Duodenal mucosa (tissue), 2 donors: ENCODE data around the gene RTP1.
"Not testable (repeated sequence)": the region's sequence is repeated elsewhere in the genome, so short reads cannot be mapped to it uniquely, and the experiment has no call there.

ENCODE experiments used
- H3K27ac ChIP-seq: one replicate; pipeline ENCODE4 v1.7.0; 2013; ENCODE audit warnings: low read depth, low read length
- H3K27me3 ChIP-seq, 2 donors: one replicate each; pipeline ENCODE4 v1.7.0; 2013; ENCODE audit warnings: low read length in 2 of 2, control low read depth in 1 of 2; ENCODE audit not compliant: insufficient read depth in 2 of 2, control insufficient read depth in 1 of 2
- H3K36me3 ChIP-seq, 2 donors: one replicate each; pipeline ENCODE4 v1.7.0; 2013; ENCODE audit warnings: low read length in 2 of 2, control low read depth in 1 of 2; ENCODE audit not compliant: insufficient read depth in 2 of 2, control insufficient read depth in 1 of 2
- H3K4me1 ChIP-seq, 2 donors: one replicate each; pipeline ENCODE4 v1.7.0; 2013; ENCODE audit warnings: low read length in 2 of 2, control low read depth in 1 of 2; ENCODE audit not compliant: insufficient read depth in 2 of 2, control insufficient read depth in 1 of 2
- H3K4me3 ChIP-seq, 2 donors: one replicate each; pipeline ENCODE4 v1.7.0; 2013; ENCODE audit warnings: low read length in 2 of 2, low read depth in 1 of 2
- H3K9ac ChIP-seq, 2 donors: one replicate each; pipeline ENCODE4 v1.7.0; 2013; ENCODE audit warnings: low read length in 2 of 2, low read depth in 1 of 2
- H3K9me3 ChIP-seq, 2 donors: one replicate each; pipeline ENCODE4 v1.7.0; 2013; ENCODE audit warnings: low read length in 2 of 2, control low read depth in 1 of 2; ENCODE audit not compliant: control insufficient read depth in 1 of 2

The RTP1 gene

GRCh38 chr3:187197335-187197649, at the start of gene RTP1:
Gene RTP1 (plus strand): TSS chr3:187197486. CDS start chr3:187197516, 30 bp downstream.
- Histone ChIP-seq H3K4me1 (no peaks in the 10 kb centered on the region), H3K4me3 (no peak within 1 kb of the TSS), H3K36me3 (no peaks in the 10 kb centered on the region), H3K27ac (no peak within 1 kb of the TSS), H3K9me3 (no peaks in the 10 kb centered on the region), H3K27me3 (peaks cover 0 to 2% of the 10 kb centered on the region in 2 donors), H3K9ac (no peak within 1 kb of the TSS)

- H3K4me1 ChIP-seq = no peaks in the 10 kb centered on the region
- no peak overlapping the region for H3K27ac ChIP-seq
- peaks cover under 1 to 4% of the 10 kb centered on the region in 2 donors for H3K9me3 ChIP-seq
- no peaks in the 10 kb centered on the region for H3K27me3 ChIP-seq
- no peaks in the 10 kb centered on the region for H3K36me3 ChIP-seq
- H3K4me3 ChIP-seq = no peak overlapping the region
- H3K9ac ChIP-seq = no peak overlapping the region
Measured at GRCh38 chr3:187150186-187150585, 47.1 kb upstream of the RTP1 start.

GRCh38 chr3:187150599-187150998, 46.7 kb upstream of the RTP1 start:
- Histone ChIP-seq H3K36me3 (no peaks in the 10 kb centered on the region), H3K9me3 (no peaks in the 10 kb centered on the region), H3K4me3 (no peak overlapping the region), H3K4me1 (no peaks in the 10 kb centered on the region), H3K9ac (no peak overlapping the region), H3K27me3 (no peaks in the 10 kb centered on the region), H3K27ac (no peak overlapping the region)

- H3K27ac ChIP-seq = no peak overlapping the region
- H3K9me3 ChIP-seq = peaks cover 8% of the 10 kb centered on the region in 2 donors
- no peaks in the 10 kb centered on the region for H3K36me3 ChIP-seq
- H3K4me1 ChIP-seq = no peaks in the 10 kb centered on the region
- no peak overlapping the region for H3K9ac ChIP-seq
- no peaks in the 10 kb centered on the region for H3K27me3 ChIP-seq
- H3K4me3 ChIP-seq = no peak overlapping the region
Measured at GRCh38 chr3:187161556-187161955, 35.7 kb upstream of the RTP1 start.

GRCh38 chr3:187162265-187162953, 34.9 kb upstream of the RTP1 start:
- Histone ChIP-seq H3K4me1 (no peaks in the 10 kb centered on the region), H3K9ac (no peak overlapping the region), H3K27me3 (no peaks in the 10 kb centered on the region), H3K27ac (no peak overlapping the region), H3K4me3 (no peak overlapping the region), H3K9me3 (peaks cover 8% of the 10 kb centered on the region in 2 donors), H3K36me3 (no peaks in the 10 kb centered on the region)

- Histone ChIP-seq H3K27me3 (no peaks in the 10 kb centered on the region), H3K4me1 (no peaks in the 10 kb centered on the region), H3K27ac (no peak overlapping the region), H3K4me3 (no peak overlapping the region), H3K9me3 (peaks cover under 1% of the 10 kb centered on the region in 2 donors), H3K36me3 (no peaks in the 10 kb centered on the region), H3K9ac (no peak overlapping the region)
Measured at GRCh38 chr3:187165144-187165543, 32.1 kb upstream of the RTP1 start.

- no peak overlapping the region for H3K9ac ChIP-seq
- no peaks in the 10 kb centered on the region for H3K36me3 ChIP-seq
- H3K27me3 ChIP-seq = no peaks in the 10 kb centered on the region
- H3K9me3 ChIP-seq = no peaks in the 10 kb centered on the region
- H3K4me1 ChIP-seq = no peaks in the 10 kb centered on the region
- H3K4me3 ChIP-seq = no peak overlapping the region
- H3K27ac ChIP-seq = no peak overlapping the region
Measured at GRCh38 chr3:187166750-187167149, 30.5 kb upstream of the RTP1 start.

GRCh38 chr3:187167777-187168176, 29.5 kb upstream of the RTP1 start:
- H3K36me3 ChIP-seq = no peaks in the 10 kb centered on the region
- no peak overlapping the region for H3K4me3 ChIP-seq
- no peak overlapping the region for H3K27ac ChIP-seq
- no peaks in the 10 kb centered on the region for H3K9me3 ChIP-seq
- no peaks in the 10 kb centered on the region for H3K4me1 ChIP-seq
- no peaks in the 10 kb centered on the region for H3K27me3 ChIP-seq
- H3K9ac ChIP-seq = no peak overlapping the region

- H3K9ac ChIP-seq = no peak overlapping the region
- no peaks in the 10 kb centered on the region for H3K9me3 ChIP-seq
- H3K27ac ChIP-seq = no peak overlapping the region
- no peaks in the 10 kb centered on the region for H3K36me3 ChIP-seq
- H3K4me3 ChIP-seq = no peak overlapping the region
- H3K4me1 ChIP-seq = peaks cover 0 to 10% of the 10 kb centered on the region in 2 donors
- no peaks in the 10 kb centered on the region for H3K27me3 ChIP-seq
Measured at GRCh38 chr3:187169231-187169960, 27.9 kb upstream of the RTP1 start.

GRCh38 chr3:187170911-187171310, 26.4 kb upstream of the RTP1 start:
- not testable (repeated sequence) for H3K9me3 ChIP-seq, H3K4me3 ChIP-seq
- peaks cover 0 to 11% of the 10 kb centered on the region in 2 donors for H3K4me1 ChIP-seq

More at GRCh38 chr3:187170911-187171310, 26.4 kb upstream of the RTP1 start:
- H3K36me3 ChIP-seq, H3K9ac ChIP-seq, H3K27me3 ChIP-seq, H3K27ac ChIP-seq: not testable (repeated sequence)
